Hepatocyte (in vitro differentiated cells): ENCODE measurements around the gene PRC1. TPM values are rescaled to one million over a fixed set of nuclear protein-coding genes. Genes with fewer than 3 reads are reported as not detected.

Experiments used
- DNase-seq: peaks from one replicate; pipeline ENCODE4 v3.0.0-alpha.2; 2016; ENCODE audit warnings: low spot score
- H2AFZ ChIP-seq: fragments of 200-600 bp; sonication (generic); 2 replicates; pipeline ENCODE4 v1.6.0; 2016; ENCODE audit warnings: antibody characterized with exemption, mild to moderate bottlenecking
- H3K27ac ChIP-seq: fragments of 200-600 bp; sonication (generic); 2 replicates; pipeline ENCODE4 v1.5.1; 2016; ENCODE audit warnings: mild to moderate bottlenecking
- H3K27me3 ChIP-seq: fragments of 200-600 bp; sonication (generic); 2 replicates; pipeline ENCODE4 v1.6.1; 2016
- H3K36me3 ChIP-seq: fragments of 200-600 bp; sonication (generic); replicated peaks from 2 replicates; pipeline ENCODE4 v1.5.1; 2016; ENCODE audit warnings: low read depth; ENCODE audit not compliant: insufficient read depth
- H3K4me1 ChIP-seq: fragments of 200-600 bp; sonication (generic); 2 replicates; pipeline ENCODE4 v1.5.1; 2016; ENCODE audit warnings: mild to moderate bottlenecking, moderate library complexity; ENCODE audit not compliant: insufficient read depth
- H3K4me2 ChIP-seq: fragments of 200-600 bp; sonication (generic); 2 replicates; pipeline ENCODE4 v1.6.0; 2016
- H3K4me3 ChIP-seq: fragments of 200-600 bp; sonication (generic); 2 replicates; pipeline ENCODE4 v1.5.1; 2016; ENCODE audit warnings: mild to moderate bottlenecking
- H3K79me2 ChIP-seq: fragments of 200-600 bp; sonication (generic); 2 replicates; pipeline ENCODE4 v1.6.0; 2017; ENCODE audit warnings: mild to moderate bottlenecking
- H3K9me2 ChIP-seq: fragments of 200-600 bp; sonication (generic); replicated peaks from 2 replicates; pipeline ENCODE4 v1.6.0; 2017; ENCODE audit warnings: mild to moderate bottlenecking; ENCODE audit not compliant: insufficient read depth
- H3K9me3 ChIP-seq: fragments of 200-600 bp; sonication (generic); 2 replicates; pipeline ENCODE4 v1.5.1; 2016; ENCODE audit warnings: low read depth, mild to moderate bottlenecking
- H4K20me1 ChIP-seq: fragments of 200-600 bp; sonication (generic); 2 replicates; pipeline ENCODE4 v1.6.0; 2016; ENCODE audit warnings: mild to moderate bottlenecking; ENCODE audit not compliant: insufficient read depth, poor library complexity, severe bottlenecking
- CTCF ChIP-seq: fragments of 200-600 bp; sonication (generic); IDR thresholded peaks from 2 replicates; pipeline ENCODE4 v1.5.1; 2016; ENCODE audit warnings: antibody characterized with exemption, mild to moderate bottlenecking; ENCODE audit not compliant: poor library complexity
- EZH2 ChIP-seq: fragments of 200-600 bp; sonication (generic); IDR thresholded peaks from 2 replicates; pipeline ENCODE4 v1.6.1; 2016; ENCODE audit warnings: antibody characterized with exemption, mild to moderate bottlenecking, borderline replicate concordance
- EZH2phosphoT487 ChIP-seq: fragments of 200-600 bp; sonication (generic); IDR thresholded peaks from one replicate; pipeline ENCODE4 v1.6.1; 2018; ENCODE audit warnings: antibody characterized with exemption, mild to moderate bottlenecking, low read depth, moderate library complexity; ENCODE audit not compliant: unreplicated experiment, severe bottlenecking
- WGBS: methylation state at CpG from one replicate; pipeline ENCODE4 v1.1.6; 2016; ENCODE audit warnings: low lambda C conversion rate; ENCODE audit errors: missing lambda C conversion rate; 5-methylcytosine and 5-hydroxymethylcytosine counted together
- polyA plus RNA-seq: library from polyadenylated mRNA; unstranded; fragments of >200 nt; fragmentation: Nextera tagmentation; extraction: Ambion mirVana; gene quantifications from 2 replicates; pipeline ENCODE4 v1.2.1, GENCODE V29; 2016
- total RNA-seq: library from RNA; depleted of rRNA; stranded (reverse); fragments of >200 nt; gene quantifications from 2 replicates; pipeline ENCODE4 v1.2.3, GENCODE V29; 2014

The PRC1 gene
- total and polyA plus RNA-seq, 2 experiments from 2014 or later, result 21.5 to 35.8 TPM

- H3K36me3 ChIP-seq, result no peaks in the 10 kb centered on the region
- H2AFZ ChIP-seq, result no peak overlapping the region
- H3K79me2 ChIP-seq, result peaks cover 3% of the 10 kb centered on the region
- H3K9me3 ChIP-seq, result no peaks in the 10 kb centered on the region
- H3K9me2 ChIP-seq, result no peaks in the 10 kb centered on the region
- H3K27me3 ChIP-seq, result no peaks in the 10 kb centered on the region
- no peak overlapping the region for H3K27ac ChIP-seq
- DNase-seq, result no peak
- no peak for TF ChIP-seq EZH2phosphoT487
- TF ChIP-seq CTCF, result no peak
- no peak for TF ChIP-seq EZH2
- H3K4me3 ChIP-seq, result no peak overlapping the region
- H3K4me2 ChIP-seq, result no peak overlapping the region
- no peaks in the 10 kb centered on the region for H3K4me1 ChIP-seq
- H4K20me1 ChIP-seq, result no peaks in the 10 kb centered on the region
- 90% methylated on average over 12 of the region's 12 CpGs for WGBS
Observed at GRCh38 chr15:90942354-90943120, 51.8 kb downstream of the PRC1 start.

- H4K20me1 ChIP-seq, result no peaks in the 10 kb centered on the region
- H3K4me1 ChIP-seq, result peaks cover 6% of the 10 kb centered on the region
- no peaks in the 10 kb centered on the region for H3K9me2 ChIP-seq
- H3K4me2 ChIP-seq, result no peak overlapping the region
- H3K79me2 ChIP-seq, result peaks cover 15% of the 10 kb centered on the region
- DNase-seq, result no peak
- H3K36me3 ChIP-seq, result no peaks in the 10 kb centered on the region
- WGBS, result 97% methylated on average over 4 of the region's 4 CpGs
- H3K27me3 ChIP-seq, result no peaks in the 10 kb centered on the region
- H3K27ac ChIP-seq, result no peak overlapping the region
- H2AFZ ChIP-seq, result no peak overlapping the region
- H3K9me3 ChIP-seq, result no peaks in the 10 kb centered on the region
- TF ChIP-seq CTCF (no peak), EZH2phosphoT487 (no peak), EZH2 (no peak)
- no peak overlapping the region for H3K4me3 ChIP-seq
Observed at GRCh38 chr15:90941038-90941437, 53.3 kb downstream of the PRC1 start.

- no peaks in the 10 kb centered on the region for H3K36me3 ChIP-seq
- no peak overlapping the region for H3K27ac ChIP-seq
- H2AFZ ChIP-seq, result no peak overlapping the region
- H3K4me3 ChIP-seq, result no peak overlapping the region
- no peak for TF ChIP-seq CTCF
- no peak for TF ChIP-seq EZH2phosphoT487
- TF ChIP-seq EZH2, result no peak
- 78% methylated on average over 7 of the region's 7 CpGs for WGBS
- H4K20me1 ChIP-seq, result no peaks in the 10 kb centered on the region
- H3K9me2 ChIP-seq, result no peaks in the 10 kb centered on the region
- DNase-seq, result no peak
- no peak overlapping the region for H3K4me2 ChIP-seq
- H3K4me1 ChIP-seq, result peaks cover 7% of the 10 kb centered on the region
- no peaks in the 10 kb centered on the region for H3K27me3 ChIP-seq
- H3K9me3 ChIP-seq, result no peaks in the 10 kb centered on the region
- H3K79me2 ChIP-seq, result peaks cover 23% of the 10 kb centered on the region
Observed at GRCh38 chr15:90939756-90940155, 54.6 kb downstream of the PRC1 start.

- H3K9me2 ChIP-seq, result no peaks in the 10 kb centered on the region
- no peak overlapping the region for H3K4me2 ChIP-seq
- over 99% methylated on average over 5 of the region's 5 CpGs for WGBS
- no peak for DNase-seq
- no peak for TF ChIP-seq EZH2phosphoT487
- no peaks in the 10 kb centered on the region for H3K9me3 ChIP-seq
- no peaks in the 10 kb centered on the region for H3K36me3 ChIP-seq
- H3K27me3 ChIP-seq, result no peaks in the 10 kb centered on the region
- peaks cover 23% of the 10 kb centered on the region for H3K79me2 ChIP-seq
- no peaks in the 10 kb centered on the region for H4K20me1 ChIP-seq
- no peak overlapping the region for H3K4me3 ChIP-seq
- peaks cover 11% of the 10 kb centered on the region for H3K4me1 ChIP-seq
- no peak overlapping the region for H2AFZ ChIP-seq
- no peak overlapping the region for H3K27ac ChIP-seq
Observed at GRCh38 chr15:90938261-90938660, 56.1 kb downstream of the PRC1 start.
